ENCODE measurements around the gene BAAT.

Gene BAAT

DNA sequence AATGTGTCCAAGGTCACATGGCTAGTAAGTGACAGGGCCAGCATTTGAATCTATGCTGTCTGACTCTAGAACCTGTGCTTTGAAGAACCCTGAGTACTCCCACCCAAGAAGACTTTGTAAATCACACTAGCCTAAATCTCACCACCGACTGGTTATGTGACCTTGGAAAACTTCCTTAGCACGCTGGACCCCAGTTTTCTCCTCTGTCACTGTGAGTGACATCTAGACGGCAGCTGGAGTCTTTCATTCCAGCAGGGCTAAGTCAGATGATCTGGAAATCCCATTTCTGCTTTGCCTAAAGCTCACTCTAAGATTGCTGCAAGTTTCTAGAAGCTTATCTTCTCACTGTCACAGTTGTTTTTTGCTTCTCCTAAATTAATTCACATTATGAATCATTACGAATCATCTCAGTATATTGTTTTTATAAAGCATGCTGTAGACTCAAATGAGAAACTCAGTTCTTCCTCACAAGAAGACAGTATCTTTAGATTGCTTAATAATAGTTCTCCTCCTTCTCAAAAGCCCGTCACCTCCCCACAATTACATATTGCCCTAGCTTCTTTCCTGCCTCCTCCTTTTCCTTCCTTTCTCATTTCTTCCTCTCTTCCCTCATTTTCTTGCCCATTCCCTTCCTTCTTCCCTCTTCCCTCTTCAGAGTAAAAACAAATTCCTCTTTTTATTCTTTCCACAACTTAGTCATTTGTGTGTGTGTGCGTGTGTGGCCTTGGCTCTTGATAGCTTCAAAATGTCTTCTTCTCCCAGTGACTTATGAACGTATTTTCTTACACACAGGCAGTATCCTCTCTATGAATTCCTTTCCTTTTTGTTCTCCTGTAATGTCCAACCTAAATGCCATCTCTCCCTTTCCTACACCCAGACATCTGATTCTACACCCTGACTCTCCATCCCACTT, 34.0 kb upstream of the BAAT start:
- H3K27ac ChIP-seq (ENCODE audit: extremely low read depth, low read depth, low read length): no peak overlapping the region
- no peak overlapping the region for H3K4me3 ChIP-seq (ENCODE audit: low read depth, low read length)
- CTCF ChIA-PET: interaction anchor here (0.6 to 0.7 kb wide), 4 partner anchors 29 to 1556 kb away, joined by 3 to 6 read pairs (median 4); no protein-coding TSS in a partner anchor
- no peaks in the 10 kb centered on the region for H3K9me3 ChIP-seq (ENCODE audit: control insufficient read depth, insufficient read depth, low read depth, low read length)
- TF ChIP-seq, protein P1, sequence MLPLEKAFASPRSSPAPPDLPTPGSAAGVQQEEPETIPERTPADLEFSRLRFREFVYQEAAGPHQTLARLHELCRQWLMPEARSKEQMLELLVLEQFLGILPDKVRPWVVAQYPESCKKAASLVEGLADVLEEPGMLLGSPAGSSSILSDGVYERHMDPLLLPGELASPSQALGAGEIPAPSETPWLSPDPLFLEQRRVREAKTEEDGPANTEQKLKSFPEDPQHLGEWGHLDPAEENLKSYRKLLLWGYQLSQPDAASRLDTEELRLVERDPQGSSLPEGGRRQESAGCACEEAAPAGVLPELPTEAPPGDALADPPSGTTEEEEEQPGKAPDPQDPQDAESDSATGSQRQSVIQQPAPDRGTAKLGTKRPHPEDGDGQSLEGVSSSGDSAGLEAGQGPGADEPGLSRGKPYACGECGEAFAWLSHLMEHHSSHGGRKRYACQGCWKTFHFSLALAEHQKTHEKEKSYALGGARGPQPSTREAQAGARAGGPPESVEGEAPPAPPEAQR (tag by site-specific recombination; IDR thresholded peaks at IDR 0.05): no peak
- TF ChIP-seq ZNF266 (tag by site-specific recombination; IDR thresholded peaks at IDR 0.05; ENCODE audit: low read depth) (no peak), GLI4 (tag by site-specific recombination; IDR thresholded peaks at IDR 0.05) (no peak), BCL11A (tag by site-specific recombination; IDR thresholded peaks at IDR 0.05; ENCODE audit: low read depth) (no peak), EGR2 (tag by site-specific recombination; IDR thresholded peaks at IDR 0.05; ENCODE audit: low read depth) (no peak), ZBTB8A (tag by site-specific recombination; IDR thresholded peaks at IDR 0.05) (no peak)
- POLR2A ChIA-PET: no interaction called here
- no peaks in the 10 kb centered on the region for H3K36me3 ChIP-seq (ENCODE audit: control insufficient read depth in 2 of 2, insufficient read depth in 1 of 2, low read length in 2 of 2)
- H3K4me1 ChIP-seq (ENCODE audit: control insufficient read depth, insufficient read depth, low read length): no peaks in the 10 kb centered on the region

DNA sequence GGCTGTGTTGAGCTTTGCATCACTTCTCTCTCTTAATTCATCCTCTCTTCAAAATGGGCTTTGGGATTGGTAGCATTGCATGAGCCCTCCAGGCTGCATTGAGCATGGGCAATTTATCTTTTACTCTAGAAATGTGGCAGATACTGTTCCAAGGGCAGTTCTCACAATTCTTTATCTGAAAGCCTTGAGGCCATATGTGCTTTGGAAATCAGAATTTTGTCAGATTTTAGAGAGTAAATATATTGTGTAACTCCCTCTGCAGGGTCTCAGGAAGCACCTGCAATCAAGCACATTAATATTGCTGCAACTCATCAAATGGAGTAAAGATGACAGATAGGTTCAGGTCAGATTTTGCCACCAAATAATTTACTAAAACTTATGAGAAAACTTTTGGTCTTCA, 33.2 kb upstream of the BAAT start:
- no peaks in the 10 kb centered on the region for H3K9me3 ChIP-seq (ENCODE audit: control insufficient read depth, insufficient read depth, low read depth, low read length)
- POLR2A ChIA-PET: no interaction called here
- no peaks in the 10 kb centered on the region for H3K4me1 ChIP-seq (ENCODE audit: control insufficient read depth, insufficient read depth, low read length)
- no peak overlapping the region for H3K27ac ChIP-seq (ENCODE audit: extremely low read depth, low read depth, low read length)
- TF ChIP-seq YY2 (tag by site-specific recombination; IDR thresholded peaks at IDR 0.05) (no peak), ZBTB48 (tag by site-specific recombination; IDR thresholded peaks at IDR 0.05) (no peak), ZNF248 (tag by site-specific recombination; IDR thresholded peaks at IDR 0.05) (no peak), ZNF701 (tag by site-specific recombination; IDR thresholded peaks at IDR 0.05) (no peak), FEZF1 (tag by site-specific recombination; IDR thresholded peaks at IDR 0.05) (no peak), ZNF266 (tag by site-specific recombination; IDR thresholded peaks at IDR 0.05; ENCODE audit: low read depth) (no peak), ZBTB17 (tag by site-specific recombination; IDR thresholded peaks at IDR 0.05) (no peak), SCRT1 (tag by site-specific recombination; IDR thresholded peaks at IDR 0.05; ENCODE audit: borderline replicate concordance) (no peak), ZNF626 (tag by site-specific recombination; IDR thresholded peaks at IDR 0.05) (no peak), ZBTB20 (tag by site-specific recombination; IDR thresholded peaks at IDR 0.05) (no peak), ZNF621 (tag by site-specific recombination; IDR thresholded peaks at IDR 0.05) (no peak), ZNF426 (tag by site-specific recombination; IDR thresholded peaks at IDR 0.05) (no peak), ZNF521 (tag by site-specific recombination; IDR thresholded peaks at IDR 0.05) (no peak), SP7 (tag by site-specific recombination; IDR thresholded peaks at IDR 0.05) (no peak)
- TF ChIP-seq, protein P2, sequence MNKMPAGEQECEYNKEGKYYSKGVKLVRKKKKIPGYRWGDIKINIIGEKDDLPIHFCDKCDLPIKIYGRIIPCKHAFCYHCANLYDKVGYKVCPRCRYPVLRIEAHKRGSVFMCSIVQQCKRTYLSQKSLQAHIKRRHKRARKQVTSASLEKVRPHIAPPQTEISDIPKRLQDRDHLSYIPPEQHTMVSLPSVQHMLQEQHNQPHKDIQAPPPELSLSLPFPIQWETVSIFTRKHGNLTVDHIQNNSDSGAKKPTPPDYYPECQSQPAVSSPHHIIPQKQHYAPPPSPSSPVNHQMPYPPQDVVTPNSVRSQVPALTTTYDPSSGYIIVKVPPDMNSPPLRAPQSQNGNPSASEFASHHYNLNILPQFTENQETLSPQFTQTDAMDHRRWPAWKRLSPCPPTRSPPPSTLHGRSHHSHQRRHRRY (tag by site-specific recombination; IDR thresholded peaks at IDR 0.05): no peak
- TF ChIP-seq, protein P3, sequence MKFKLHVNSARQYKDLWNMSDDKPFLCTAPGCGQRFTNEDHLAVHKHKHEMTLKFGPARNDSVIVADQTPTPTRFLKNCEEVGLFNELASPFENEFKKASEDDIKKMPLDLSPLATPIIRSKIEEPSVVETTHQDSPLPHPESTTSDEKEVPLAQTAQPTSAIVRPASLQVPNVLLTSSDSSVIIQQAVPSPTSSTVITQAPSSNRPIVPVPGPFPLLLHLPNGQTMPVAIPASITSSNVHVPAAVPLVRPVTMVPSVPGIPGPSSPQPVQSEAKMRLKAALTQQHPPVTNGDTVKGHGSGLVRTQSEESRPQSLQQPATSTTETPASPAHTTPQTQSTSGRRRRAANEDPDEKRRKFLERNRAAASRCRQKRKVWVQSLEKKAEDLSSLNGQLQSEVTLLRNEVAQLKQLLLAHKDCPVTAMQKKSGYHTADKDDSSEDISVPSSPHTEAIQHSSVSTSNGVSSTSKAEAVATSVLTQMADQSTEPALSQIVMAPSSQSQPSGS (tag by site-specific recombination; IDR thresholded peaks at IDR 0.05; ENCODE audit: low read depth): no peak
- TF ChIP-seq, protein P4, sequence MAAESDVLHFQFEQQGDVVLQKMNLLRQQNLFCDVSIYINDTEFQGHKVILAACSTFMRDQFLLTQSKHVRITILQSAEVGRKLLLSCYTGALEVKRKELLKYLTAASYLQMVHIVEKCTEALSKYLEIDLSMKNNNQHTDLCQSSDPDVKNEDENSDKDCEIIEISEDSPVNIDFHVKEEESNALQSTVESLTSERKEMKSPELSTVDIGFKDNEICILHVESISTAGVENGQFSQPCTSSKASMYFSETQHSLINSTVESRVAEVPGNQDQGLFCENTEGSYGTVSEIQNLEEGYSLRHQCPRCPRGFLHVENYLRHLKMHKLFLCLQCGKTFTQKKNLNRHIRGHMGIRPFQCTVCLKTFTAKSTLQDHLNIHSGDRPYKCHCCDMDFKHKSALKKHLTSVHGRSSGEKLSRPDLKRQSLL (tag by site-specific recombination; IDR thresholded peaks at IDR 0.05): no peak
- H3K36me3 ChIP-seq (ENCODE audit: control insufficient read depth in 2 of 2, insufficient read depth in 1 of 2, low read length in 2 of 2): no peaks in the 10 kb centered on the region
- H3K4me3 ChIP-seq (ENCODE audit: low read depth, low read length): no peak overlapping the region
- CTCF ChIA-PET: no interaction called here

All from HEK293 (cell line).